NCI-H1048 (cell line): ENCODE data around the gene YWHAH.
"Not testable (repeated sequence)": the region's sequence is repeated elsewhere in the genome, so short reads cannot be mapped to it uniquely, and the experiment has no call there.

ENCODE experiments used
- DNase-seq: peaks from one replicate; lab custom pipeline; 2025; lab: John Stamatoyannopoulos, UW

Gene YWHAH

DNA sequence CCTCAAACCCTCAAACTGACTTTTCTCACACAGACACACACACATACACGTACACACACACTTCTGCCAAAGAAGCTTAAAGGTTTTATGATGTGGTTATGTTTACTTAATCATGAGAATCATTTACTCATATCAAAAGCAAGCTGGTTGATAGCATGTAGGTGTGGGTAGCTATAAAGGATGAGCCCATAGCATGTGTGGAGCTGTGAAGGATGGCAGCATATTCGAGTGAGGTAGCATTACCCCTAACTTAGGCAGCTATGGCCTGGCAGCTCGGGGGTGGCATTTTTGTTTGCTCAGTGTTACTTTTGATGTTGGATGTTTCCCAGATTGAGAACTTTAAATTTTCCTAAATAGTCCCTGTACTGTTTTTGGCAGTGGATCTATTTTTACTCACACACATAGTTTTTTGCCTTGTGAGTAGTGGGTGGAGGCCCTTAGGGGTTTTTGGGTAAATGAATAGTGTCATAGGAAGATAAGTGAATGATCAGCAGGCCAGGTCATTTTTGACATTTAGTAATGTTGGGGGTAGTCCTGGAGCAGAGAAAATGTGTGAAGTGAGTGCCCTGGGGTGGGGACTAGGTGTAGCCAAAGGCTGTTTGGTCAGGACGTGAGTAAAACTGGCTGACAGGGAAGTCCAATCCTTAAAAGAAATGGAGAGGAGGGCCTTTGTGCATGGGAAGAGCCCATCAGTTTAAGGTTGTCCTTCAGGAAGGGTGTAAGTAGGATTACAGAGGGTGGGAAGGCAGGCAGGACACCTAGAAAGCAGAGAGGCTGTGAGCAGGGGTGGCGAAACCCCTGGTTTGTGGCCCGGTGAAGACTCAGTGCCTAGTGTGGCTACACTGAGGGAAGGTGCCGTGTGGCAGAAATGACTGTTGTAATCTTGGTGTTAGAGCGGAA, 7.1 kb downstream of the YWHAH start:
- no peak for DNase-seq

DNA sequence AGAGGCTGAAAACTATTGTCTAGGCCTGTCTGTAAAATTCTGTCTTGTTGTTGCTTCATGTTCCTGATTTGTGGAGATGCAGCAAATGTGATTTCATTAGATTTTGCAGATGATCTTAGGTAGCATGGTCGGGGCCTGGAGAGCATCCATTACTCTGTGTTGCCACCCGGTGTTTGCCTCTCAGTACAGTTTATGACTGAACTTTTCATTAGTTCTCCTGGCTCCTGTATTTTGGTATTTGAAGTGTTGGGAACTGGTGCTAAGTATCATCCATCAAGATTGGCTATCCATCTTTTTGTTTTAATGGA, 7.7 kb downstream of the YWHAH start:
- DNase-seq: no peak

DNA sequence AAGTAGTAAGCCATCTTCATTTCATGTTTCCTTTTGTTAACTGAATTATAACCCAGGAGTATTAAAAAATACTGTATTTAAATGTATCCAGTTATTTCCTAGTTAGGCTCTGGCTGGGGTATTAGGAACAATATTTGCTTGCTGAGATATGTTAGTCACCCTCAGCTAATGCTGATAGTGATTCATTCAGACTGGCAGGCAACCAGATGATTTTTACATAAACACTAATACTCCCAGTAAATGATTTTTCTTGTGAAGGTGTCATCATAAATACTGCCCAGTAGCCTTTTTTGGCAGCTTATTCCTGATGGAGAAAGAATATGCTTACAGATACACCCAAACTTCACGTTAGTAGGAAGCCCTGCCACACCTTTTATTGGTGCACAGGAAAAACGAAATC, 8.1 kb downstream of the YWHAH start:
- DNase-seq: no peak

DNA sequence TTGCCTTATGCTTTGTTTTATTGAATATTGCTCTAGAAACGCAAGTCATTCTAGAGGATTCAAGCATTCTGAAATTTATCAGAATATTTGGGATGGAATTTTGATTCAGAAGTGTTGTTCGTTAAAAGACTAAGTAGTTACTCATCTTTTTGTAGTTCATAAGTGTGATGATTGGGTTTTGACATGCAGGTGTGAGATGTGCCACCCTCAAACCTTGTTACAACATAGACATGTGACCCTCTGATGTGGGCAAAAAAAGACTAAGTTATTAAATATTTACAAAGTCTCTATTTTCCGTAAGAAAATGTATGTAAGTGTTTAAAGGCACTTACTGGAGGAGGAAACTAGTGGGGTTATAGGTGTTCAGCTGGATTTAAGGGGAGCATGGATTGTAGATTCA, 8.9 kb downstream of the YWHAH start:
- DNase-seq: no peak

DNA sequence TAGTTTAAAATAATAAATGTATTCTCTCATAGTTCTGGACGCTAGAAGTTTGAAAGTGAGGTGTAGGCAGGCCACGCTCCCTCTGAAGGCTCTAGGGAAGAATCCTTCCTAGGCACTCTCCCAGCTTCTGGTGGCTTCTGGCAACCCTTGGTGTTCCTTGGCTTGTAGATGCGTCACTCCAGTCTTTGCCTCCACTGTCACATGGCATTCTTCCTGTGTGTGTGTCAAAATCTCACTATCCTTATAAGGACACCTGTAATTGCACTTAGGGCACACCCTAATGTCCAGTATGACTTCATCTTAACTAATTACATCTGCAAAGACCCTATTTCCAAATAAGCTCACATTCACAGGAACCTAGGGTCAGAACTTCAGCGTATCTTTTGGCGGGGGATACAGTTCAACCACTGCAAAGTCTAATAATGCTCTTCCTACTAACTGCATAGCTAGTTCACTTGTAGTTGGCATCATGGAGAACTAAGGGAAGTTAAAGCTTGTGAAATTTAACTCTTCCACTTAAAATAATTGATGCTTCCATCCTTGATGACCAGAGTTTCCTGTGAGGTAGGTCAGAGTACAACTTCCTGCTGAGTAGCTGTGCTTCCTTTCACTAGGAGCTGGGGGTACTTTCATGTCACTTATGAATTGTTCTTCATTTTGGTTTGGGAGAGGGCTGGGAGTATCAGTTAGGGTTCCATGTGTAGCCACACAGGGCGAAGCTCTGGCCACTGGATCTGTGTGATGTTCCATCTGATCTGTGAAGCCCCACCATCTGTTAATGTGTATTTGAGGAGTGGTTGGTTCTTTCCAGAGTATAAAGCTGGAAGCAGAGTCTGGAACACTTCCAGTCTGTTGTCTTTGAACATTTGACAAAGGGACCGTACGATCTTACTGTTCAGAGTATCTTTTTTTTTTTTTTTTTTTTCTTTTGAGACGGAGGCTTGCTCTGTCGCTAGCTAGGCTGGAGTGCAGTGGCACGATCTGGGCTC, 10.5 kb downstream of the YWHAH start:
- no peak for DNase-seq

DNA sequence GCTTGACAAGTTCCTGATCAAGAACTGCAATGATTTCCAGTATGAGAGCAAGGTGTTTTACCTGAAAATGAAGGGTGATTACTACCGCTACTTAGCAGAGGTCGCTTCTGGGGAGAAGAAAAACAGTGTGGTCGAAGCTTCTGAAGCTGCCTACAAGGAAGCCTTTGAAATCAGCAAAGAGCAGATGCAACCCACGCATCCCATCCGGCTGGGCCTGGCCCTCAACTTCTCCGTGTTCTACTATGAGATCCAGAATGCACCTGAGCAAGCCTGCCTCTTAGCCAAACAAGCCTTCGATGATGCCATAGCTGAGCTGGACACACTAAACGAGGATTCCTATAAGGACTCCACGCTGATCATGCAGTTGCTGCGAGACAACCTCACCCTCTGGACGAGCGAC, 12.0 kb downstream of the YWHAH start:
- no peak for DNase-seq

DNA sequence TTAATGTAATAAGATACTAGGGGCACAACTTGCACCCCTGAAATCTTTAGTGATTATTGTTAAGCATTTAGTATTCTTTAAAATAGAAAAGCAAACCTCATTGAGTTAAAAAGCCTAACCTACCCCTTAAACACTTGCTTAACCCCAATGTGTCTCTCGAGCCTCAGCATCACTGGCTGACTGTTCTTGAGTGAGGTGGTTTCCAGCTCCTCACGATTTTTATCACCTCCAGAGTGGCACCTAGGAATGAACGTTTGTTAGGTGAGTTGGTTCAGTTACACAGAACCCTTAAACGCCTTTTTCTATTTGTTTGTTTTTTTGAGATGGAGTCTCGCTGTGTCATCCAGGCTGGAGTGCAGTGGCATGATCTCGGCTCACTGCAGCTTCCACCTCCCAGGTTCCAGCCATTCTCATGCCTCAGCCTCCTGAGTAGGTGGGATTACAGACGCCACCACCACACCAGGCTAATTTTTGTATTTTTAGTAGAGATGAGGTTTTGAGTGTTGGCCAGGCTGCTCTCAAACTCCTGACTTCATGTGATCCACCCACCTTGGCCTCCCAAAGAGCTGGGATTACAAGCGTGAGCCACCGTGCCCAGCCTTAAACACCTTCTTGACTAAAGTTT, 13.7 kb downstream of the YWHAH start:
- DNase-seq: no peak

DNA sequence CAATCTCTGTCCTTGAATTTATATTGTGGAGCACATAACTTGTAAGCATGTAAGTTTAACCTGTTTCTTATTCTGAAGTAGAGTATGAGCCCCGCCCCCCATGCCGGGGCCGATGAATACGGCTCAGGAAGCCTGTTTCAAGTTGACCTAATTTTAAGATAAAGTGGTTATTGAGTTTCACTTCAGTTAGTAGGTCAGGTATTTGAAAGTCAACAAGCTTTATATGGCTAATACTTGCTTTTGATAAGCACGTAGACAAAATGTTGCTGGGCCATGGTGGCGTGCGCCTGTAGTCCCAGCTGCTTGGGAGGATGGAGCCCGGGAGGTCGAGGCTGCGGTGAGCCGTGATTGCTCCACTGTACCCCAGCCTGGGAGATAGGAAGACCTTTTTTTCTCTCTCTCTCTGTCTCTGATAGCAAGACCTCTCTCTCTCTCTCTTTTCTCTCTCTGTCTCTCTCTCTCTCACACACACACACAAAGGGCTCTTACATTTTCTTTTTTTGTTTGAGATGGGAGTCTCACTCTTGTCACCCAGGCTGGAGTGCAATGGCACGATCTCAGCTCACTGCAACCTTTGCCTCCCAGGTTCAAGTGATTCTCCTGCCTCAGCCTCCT, 14.4 kb downstream of the YWHAH start:
- no peak for DNase-seq

DNA sequence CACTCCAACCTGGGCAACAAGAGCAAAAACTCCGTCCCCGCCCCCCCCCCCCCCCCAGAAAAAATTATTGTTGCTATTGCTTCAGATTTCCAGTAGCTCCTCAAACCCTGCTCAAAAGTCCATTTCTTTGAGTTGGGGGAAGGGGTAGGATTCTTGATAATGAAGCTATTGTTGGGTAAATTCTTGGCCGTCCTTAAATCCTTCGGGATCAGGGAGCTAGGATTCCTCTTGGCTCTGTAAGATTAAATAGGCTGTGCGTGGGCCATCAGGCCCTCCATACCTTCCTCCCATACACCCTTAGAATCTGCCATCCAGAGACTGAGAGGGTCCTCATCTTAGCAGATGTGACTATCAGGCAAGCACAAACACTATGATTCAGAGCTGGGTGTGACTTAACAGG, 16.4 kb downstream of the YWHAH start:
- no peak for DNase-seq

DNA sequence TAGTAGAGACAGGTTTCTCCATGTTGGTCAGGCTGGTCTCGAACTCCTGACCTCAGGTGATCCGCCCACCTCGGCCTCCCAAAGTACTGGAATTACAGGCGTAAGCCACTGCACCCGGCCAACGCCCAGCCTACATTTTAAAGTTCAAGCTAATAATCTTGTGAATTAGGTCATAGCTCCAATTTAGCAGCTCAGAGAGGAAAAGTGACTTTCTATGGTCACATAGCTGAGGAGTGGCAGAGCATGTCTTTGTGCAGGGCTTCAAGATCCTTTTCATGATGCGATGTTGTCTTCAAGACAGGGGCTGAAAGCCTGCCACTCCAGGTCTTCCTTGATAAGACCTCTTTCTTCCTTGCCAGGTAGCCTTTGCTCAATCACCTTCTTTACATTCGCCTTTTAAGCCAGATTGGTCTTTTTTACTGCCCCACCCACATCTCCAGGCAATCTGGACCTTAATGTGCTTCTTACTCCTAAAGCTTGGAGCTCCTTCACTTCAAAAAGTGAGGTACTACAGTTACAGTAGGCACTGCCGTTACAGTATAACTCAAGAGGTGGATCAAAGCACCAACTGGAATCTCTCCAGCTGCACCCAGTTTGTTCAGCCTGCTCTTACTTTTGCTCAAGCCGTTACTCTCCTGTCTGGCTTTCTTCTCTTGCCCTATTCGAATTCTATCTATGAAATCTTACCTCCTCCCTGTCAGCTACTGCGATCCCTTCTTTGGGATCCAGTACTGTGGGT, 18.2 kb downstream of the YWHAH start:
- DNase-seq: no peak

DNA sequence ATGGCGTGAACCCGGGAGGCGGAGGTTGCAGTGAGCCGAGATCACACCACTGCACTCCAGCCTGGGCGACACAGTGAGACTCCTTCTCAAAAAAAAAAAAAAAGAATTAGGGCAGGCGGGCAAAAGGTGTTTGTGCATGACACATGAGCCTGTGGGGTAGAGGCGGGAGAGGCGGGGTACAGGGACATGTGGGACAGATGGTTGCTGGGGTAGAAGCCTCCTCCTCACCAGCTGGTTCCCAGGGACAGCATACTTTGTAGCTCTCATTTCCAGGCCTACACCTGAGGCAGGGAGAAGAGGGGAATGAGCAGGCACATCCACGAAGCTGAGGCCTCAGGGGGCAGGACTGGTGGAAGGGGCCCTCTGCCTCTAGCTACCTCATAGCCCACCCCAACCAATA, 23.7 kb downstream of the YWHAH start:
- DNase-seq: no peak

DNA sequence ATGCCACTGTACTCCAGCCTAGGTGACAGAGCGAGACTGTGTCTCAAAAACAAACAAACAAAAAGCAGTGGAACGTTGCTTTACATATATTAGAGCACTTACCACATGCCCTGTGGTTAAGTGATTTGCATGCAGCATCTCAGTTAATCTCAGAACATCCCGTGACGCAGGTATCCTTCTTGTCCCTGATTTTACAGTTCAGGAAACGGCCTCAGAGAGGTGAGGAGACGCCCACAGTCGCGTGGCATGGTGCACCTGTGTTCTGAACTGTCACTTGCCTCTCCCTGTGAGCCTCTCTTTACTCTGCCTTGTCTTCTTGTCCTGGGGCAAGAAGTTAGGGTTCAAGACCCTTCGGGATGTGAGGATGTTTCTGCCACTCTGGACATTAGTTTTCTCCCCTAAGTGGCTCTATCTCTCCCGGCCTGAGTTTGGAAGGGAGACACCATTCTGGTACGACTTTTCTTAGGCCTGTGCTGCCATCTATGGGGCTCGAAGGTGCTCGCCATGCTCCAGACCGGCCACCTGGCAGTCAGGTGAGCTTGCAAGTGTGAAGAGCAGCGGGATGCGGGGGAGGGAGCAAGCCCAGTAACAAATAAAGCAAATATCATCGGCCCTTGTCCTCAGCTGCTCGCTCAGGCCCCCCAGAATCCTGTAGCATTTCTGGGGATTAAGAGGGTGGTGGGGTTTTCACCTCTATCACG, 25.6 kb downstream of the YWHAH start:
- peak; percentile 41 for DNase-seq

DNA sequence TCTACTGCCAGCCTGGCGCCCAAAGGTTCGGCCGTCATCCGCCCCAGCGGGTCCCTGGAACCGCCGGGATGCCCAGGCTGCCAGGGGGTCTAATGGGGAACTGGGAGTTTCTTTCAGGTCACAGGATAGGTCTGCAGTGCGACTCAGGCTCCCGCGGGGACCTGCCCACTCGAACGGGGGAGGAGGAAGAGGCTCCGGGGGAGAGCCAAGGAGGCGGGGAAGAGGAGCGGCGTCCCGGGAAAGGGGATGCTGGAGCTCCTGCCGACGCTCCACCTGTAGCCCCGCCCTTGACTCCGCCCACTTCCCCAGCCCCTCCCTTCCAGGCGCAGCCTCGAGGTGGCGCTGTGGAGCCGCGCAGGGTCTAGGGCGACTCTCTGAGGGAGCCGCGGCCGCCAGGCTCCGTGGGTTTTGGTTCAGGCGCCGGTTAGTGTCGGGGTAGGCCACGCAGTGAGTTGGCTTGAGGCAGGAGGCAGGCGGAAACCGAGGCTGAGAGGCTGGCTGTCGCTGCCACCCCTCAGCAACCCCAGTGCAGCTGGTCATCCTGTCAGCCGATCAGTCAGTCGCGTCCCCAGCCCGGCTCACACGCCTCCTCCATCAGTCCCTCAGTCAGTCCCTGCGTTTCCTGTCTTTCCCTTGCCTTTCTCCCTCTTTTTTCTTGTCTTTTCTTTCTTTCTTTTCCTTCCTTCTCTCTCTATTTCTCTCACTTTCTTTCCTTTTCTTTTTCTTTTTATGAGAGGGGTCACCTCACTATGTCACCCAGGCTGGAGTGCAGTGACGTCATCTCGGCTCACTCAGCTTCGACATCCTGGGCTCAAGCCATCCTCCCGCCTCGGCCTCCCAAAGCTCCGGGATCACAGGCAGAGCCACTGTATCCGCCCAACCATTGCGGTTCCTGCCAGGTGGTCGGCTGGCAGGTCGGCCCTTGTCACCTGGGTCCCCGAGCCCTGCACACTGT, 26.4 kb downstream of the YWHAH start:
- DNase-seq: peak; percentile 58

DNA sequence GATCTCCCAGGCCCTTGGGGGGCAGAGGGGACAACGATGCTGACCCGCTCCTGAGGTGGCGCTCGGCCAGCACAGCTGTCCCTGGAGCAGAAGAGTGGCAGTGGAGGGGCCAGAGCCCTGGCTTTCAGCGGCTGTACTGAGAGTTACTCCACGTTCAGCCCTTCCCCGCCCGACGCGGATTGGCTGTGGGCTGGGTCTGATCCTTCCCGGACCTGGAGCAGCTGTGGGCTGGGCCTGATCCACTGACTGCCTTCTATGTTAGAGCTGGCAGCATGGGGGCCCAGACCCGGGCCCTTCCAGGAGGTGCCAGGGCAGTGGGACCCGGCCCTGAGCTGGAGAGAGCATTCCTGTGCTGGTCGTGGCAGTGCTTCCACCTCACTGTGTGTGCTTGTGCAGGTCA, 27.8 kb downstream of the YWHAH start:
- no peak for DNase-seq

DNA sequence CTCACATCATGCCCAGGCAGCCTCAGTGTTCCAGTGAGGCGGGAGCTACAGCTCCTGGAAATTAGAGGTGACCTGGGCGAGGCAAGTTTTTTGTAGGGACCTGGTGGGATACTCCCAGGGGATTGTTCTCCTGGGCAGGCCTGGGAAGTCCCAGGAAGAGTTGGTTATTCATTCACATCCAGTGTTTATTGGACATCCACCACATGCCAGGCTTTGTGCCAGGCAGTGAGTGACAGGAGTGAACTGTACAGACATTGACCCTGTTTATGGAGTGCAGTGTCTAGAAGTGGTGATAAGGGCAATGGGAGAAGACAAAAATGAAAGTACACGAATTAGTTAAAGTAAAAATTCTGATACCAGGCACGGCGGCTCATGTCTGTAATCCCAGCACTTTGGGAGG, 29.4 kb downstream of the YWHAH start:
- no peak for DNase-seq

DNA sequence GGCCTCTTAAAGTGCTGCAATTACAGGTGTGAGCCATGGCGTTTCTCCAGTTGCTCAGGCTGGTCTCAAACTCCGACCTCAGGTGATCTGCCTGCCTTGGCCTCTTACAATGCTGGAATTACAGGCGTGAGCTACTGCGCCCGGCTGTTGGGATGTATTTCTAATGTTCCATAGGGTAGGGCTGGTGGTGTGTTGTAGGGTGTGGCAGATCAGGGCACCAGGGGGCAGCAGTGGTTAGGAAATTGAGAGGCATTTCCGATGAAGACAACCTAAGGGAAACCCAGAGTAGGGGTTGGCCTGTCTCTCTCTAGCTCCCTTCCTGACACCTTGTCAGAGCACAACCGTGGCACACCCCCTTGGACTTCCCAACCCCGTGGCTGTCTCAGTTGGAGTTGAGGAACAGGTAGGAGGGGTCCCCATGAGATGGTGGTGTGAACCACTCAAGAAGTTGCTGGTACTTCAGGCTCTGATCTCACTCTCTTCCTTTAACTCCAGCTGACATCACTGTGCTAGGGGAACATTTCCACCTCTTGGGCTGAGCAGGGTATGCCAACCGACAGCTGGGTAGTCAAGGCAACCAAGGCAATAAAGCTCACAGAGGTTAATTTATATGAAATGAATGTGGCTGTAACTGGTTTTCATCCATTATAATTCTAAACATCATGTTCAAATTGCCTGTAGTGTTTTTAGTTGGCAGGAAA, 33.0 kb downstream of the YWHAH start:
- DNase-seq: no peak

DNA sequence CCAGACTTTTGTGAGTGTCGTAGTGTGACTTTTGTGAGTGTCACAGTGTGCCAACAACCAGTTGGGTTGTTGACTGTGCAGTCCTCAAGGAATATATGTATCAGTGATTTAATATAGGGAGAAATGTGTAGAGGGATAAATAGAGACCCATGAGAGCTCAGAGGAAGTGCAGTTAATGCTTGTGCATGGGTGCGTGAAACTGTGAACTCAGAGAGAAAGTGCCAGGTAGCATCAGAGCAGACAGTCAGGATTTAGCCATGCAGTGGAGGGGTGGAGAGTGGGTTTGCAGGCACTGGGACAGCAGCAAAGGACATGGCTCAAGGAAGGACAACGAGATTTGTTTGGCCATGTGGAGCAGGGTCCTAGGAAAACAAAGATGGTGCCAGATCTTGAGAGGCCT, 33.6 kb downstream of the YWHAH start:
- no peak for DNase-seq

DNA sequence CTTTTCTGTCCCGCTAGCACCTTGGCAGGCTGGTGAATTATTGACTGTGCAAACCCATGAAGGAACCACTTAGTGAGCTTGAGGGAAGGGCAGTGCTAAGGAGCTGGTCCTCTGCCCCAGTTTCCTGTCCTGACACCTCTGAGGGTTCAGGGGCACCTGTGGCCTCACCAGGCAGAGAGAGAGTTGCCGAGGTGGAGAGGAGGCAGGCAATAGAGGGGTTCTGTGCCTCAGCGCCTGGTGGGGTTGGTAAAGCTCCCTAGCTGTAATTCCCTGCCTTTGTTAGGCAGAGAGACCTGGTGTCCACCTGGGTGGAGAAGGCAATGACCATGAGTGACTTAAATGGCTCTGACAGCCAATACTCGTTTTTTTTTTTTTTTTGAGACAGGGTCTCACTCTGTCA, 36.3 kb downstream of the YWHAH start:
- DNase-seq: no peak

DNA sequence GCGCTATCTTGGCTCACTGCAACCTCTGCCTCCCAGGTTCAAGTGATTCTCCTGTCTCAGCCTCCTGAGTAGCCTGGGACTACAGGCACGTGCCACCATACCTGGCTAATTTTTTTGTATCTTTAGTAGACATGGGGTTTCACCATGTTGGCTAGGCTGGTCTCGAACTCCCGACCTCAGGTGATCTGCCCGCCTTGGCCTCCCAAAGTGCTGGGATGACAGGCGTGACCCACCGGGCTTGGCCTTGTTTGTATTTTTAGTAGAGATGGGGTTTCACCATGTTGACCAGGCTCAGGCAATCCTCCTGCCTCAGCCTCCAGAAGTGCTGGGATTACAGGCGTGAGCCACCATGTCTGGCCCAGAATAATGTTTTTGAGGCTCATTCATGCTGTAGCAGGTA, 37.6 kb downstream of the YWHAH start:
- not testable (repeated sequence) for DNase-seq
